ENCODE data around the gene SIRPB2. TPM values are rescaled to one million over a fixed set of nuclear protein-coding genes. Genes with fewer than 3 reads are reported as not detected.

SIRPB2 gene
- total and polyA plus RNA-seq, 2 of the 8 experiments (the other 6 are each of a cell fraction or from before 2014, with no cell fraction given): 0.28 TPM; not detected in 1

DNA sequence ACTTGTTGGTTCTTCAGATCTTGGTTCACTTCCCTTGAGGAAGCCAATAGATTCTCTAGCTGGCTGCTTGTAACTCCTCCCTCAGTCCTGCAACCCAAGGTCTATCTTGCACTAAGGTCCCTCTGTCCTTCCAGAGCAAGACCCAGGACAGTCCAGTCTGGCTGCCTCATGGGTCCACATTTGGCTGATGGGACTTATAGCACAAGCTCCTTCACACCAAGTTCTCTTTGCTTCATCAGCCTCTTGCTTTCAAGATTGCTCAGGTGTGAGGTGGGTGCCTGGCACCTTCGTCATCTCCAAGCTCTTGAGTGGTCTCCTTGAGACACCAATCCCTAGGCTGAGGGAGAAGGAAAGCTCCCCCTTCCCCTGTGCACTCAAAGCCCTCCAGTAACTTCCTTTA lies 52.9 kb downstream of the SIRPB2 start:
- TF ChIP-seq PHF8 (conservative IDR thresholded peaks at IDR 0.05; ENCODE audit: low read depth, low read length) (no peak), NRF1 (IDR thresholded peaks at IDR 0.05; ENCODE audit: low read depth, low read length) (no peak), MAFK (IDR thresholded peaks at IDR 0.05; ENCODE audit: low read depth, low read length) (no peak)
- TF ChIP-seq, protein P1, sequence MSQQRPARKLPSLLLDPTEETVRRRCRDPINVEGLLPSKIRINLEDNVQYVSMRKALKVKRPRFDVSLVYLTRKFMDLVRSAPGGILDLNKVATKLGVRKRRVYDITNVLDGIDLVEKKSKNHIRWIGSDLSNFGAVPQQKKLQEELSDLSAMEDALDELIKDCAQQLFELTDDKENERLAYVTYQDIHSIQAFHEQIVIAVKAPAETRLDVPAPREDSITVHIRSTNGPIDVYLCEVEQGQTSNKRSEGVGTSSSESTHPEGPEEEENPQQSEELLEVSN (IDR thresholded peaks at IDR 0.05): no peak
- Histone ChIP-seq H3K18ac (ENCODE audit: extremely low read depth, low read length) (no peak overlapping the region), H3K4me3 (ENCODE audit: extremely low read depth in 1 of 4, insufficient read depth in 2 of 4, low read depth in 3 of 4, low read length in 4 of 4) (no peak overlapping the region), H2AFZ (ENCODE audit: low read length) (no peak overlapping the region), H3K27ac (ENCODE audit: low read depth, low read length) (no peak overlapping the region), H2BK5ac (ENCODE audit: low read depth, low read length) (no peak overlapping the region), H3K79me2 (ENCODE audit: control insufficient read depth in 1 of 2, insufficient read depth in 2 of 2, low read length in 2 of 2) (no peaks in the 10 kb centered on the region), H3K56ac (replicated peaks; ENCODE audit: insufficient read length, low read depth, low read length) (no peak overlapping the region), H2BK120ac (replicated peaks; ENCODE audit: low read depth, low read length) (no peak overlapping the region), H4K5ac (ENCODE audit: insufficient read length, low read depth, low read length) (no peak overlapping the region), H3K9ac (replicated peaks in 1 of 4; ENCODE audit: extremely low read depth in 1 of 4, low read depth in 3 of 4, low read length in 3 of 4) (no peak overlapping the region), H4K8ac (ENCODE audit: extremely low read depth, insufficient read depth, low read length) (no peak overlapping the region), H3K9me3 (ENCODE audit: insufficient read depth in 2 of 2, low read depth in 1 of 2, low read length in 1 of 2) (peaks cover 10 to 13% of the 10 kb centered on the region in 2 experiments), H3K14ac (ENCODE audit: insufficient read length) (no peak overlapping the region), H3K23me2 (ENCODE audit: low read depth, low read length) (no peaks in the 10 kb centered on the region), H3K4me2 (ENCODE audit: insufficient read depth in 1 of 2, low read depth in 2 of 2, low read length in 2 of 2) (no peak overlapping the region), H3K4ac (replicated peaks; ENCODE audit: insufficient read length, low read depth, low read length) (no peak overlapping the region), H2BK12ac (ENCODE audit: low read depth, low read length) (no peak overlapping the region; the same call in 1 of the 2 replicates), H2BK15ac (ENCODE audit: low read length) (no peak overlapping the region), H4K20me1 (replicated peaks in 1 of 2; ENCODE audit: control insufficient read depth in 1 of 2, insufficient read depth in 2 of 2, low read length in 2 of 2) (no peaks in the 10 kb centered on the region), H3K27me3 (replicated peaks in 1 of 4; ENCODE audit: control insufficient read depth in 3 of 4, extremely low read depth in 1 of 4, insufficient read depth in 3 of 4, low read length in 3 of 4) (no peaks in the 10 kb centered on the region), H2BK20ac (ENCODE audit: low read length) (no peak overlapping the region), H4K91ac (replicated peaks; ENCODE audit: insufficient read length, low read length) (no peak overlapping the region), H2AK5ac (ENCODE audit: low read depth, low read length) (no peak overlapping the region), H3K4me1 (replicated peaks in 1 of 4; ENCODE audit: control insufficient read depth in 3 of 4, insufficient read depth in 4 of 4, low read length in 3 of 4) (no peaks in the 10 kb centered on the region), H3K79me1 (ENCODE audit: low read depth, low read length) (no peaks in the 10 kb centered on the region), H3K23ac (ENCODE audit: insufficient read length) (no peak overlapping the region), H3K36me3 (ENCODE audit: control insufficient read depth in 2 of 4, insufficient read depth in 4 of 4, low read length in 3 of 4) (peaks cover 2 to 19% (median 7%) of the 10 kb centered on the region in 4 experiments; a peak in 6 of 8 replicates)
- no peak for DNase-seq (ENCODE audit: low read depth in 1 of 2, low spot score in 2 of 2)
- POLR2A ChIA-PET (ENCODE audit: partially characterized antibody): interaction anchor here (0.8 to 2.4 kb wide), 5 partner anchors 10 to 30 kb away, joined by 3 to 7 read pairs (median 4); partner anchors contain the start of gene NSFL1C
- CTCF ChIA-PET (ENCODE audit: partially characterized antibody): interaction anchor here (0.7 to 8.4 kb wide), 28 partner anchors 9 to 362 kb away, joined by 3 to 139 read pairs (median 4); partner anchors contain the start of genes NSFL1C and SNPH
- no peak for FAIRE-seq
- 100% methylated on average over 1 of the region's 1 CpG; no CpG with 5 or more reads in 1 of the 2 experiments for WGBS, 2 experiments (ENCODE audit: extremely low coverage in 1 of 2, insufficient coverage in 1 of 2, insufficient read length in 1 of 2, insufficient replicate concordance in 2 of 2, low coverage in 1 of 2, low lambda C conversion rate in 2 of 2, missing lambda C conversion rate in 1 of 2)

Measured in H1 (cell line).